Measurements from ENCODE around the gene ZFR. TPM values are rescaled to one million over a fixed set of nuclear protein-coding genes. Genes with fewer than 3 reads are reported as not detected.
A peak's percentile ranks its signal among the peaks of the same experiment; 100 is the strongest.

The ZFR gene
- total RNA-seq, 2 donors from 2014 or later: 65.7 to 66.0 TPM

GRCh38 chr5:32330126-32330971 lies 114.2 kb downstream of the ZFR start:
- H3K36me3 ChIP-seq: no peaks in the 10 kb centered on the region
- no peaks in the 10 kb centered on the region for H3K27me3 ChIP-seq
- H3K4me3 ChIP-seq: no peak overlapping the region
- H3K4me1 ChIP-seq: peaks cover 0 to 6% of the 10 kb centered on the region in 2 donors
- no peak overlapping the region for H3K27ac ChIP-seq
- TF ChIP-seq CTCF (IDR thresholded peaks at IDR 0.05): no peak
- DNase-seq (ENCODE audit: low spot score): no peak
- no peaks in the 10 kb centered on the region for H3K9me3 ChIP-seq

- Histone ChIP-seq H3K9me3 (no peaks in the 10 kb centered on the region), H3K36me3 (no peaks in the 10 kb centered on the region), H3K27ac (no peak overlapping the region), H3K4me1 (peaks cover 0 to 6% of the 10 kb centered on the region in 2 donors), H3K27me3 (no peaks in the 10 kb centered on the region), H3K4me3 (no peak overlapping the region)
- DNase-seq (ENCODE audit: low spot score): peak; percentile 81
- peak; percentile 52 to 80 for TF ChIP-seq CTCF (IDR thresholded peaks at IDR 0.05)
Measured at GRCh38 chr5:32329395-32329834, 115.1 kb downstream of the ZFR start.

- no peaks in the 10 kb centered on the region for H3K9me3 ChIP-seq
Measured at GRCh38 chr5:32326216-32326772, 118.2 kb downstream of the ZFR start.

GRCh38 chr5:32325616-32326015 lies 118.9 kb downstream of the ZFR start:
- no peak overlapping the region for H3K27ac ChIP-seq
- no peaks in the 10 kb centered on the region for H3K27me3 ChIP-seq
- DNase-seq (ENCODE audit: low spot score): no peak
- H3K4me1 ChIP-seq: peaks cover 0 to 6% of the 10 kb centered on the region in 2 donors
- H3K4me3 ChIP-seq: no peak overlapping the region
- no peaks in the 10 kb centered on the region for H3K9me3 ChIP-seq
- no peaks in the 10 kb centered on the region for H3K36me3 ChIP-seq
- TF ChIP-seq CTCF (IDR thresholded peaks at IDR 0.05): no peak

More at GRCh38 chr5:32326216-32326772, 118.2 kb downstream of the ZFR start:
- Histone ChIP-seq H3K27me3 (no peaks in the 10 kb centered on the region), H3K27ac (no peak overlapping the region), H3K4me3 (no peak overlapping the region), H3K36me3 (no peaks in the 10 kb centered on the region), H3K4me1 (peaks cover 0 to 6% of the 10 kb centered on the region in 2 donors)
- no peak for DNase-seq (ENCODE audit: low spot score)
- no peak for TF ChIP-seq CTCF (IDR thresholded peaks at IDR 0.05)

- H3K9me3 ChIP-seq: no peaks in the 10 kb centered on the region
- no peak for TF ChIP-seq CTCF (IDR thresholded peaks at IDR 0.05)
- no peak overlapping the region for H3K27ac ChIP-seq
- peaks cover 0 to 6% of the 10 kb centered on the region in 2 donors for H3K4me1 ChIP-seq
- no peak overlapping the region for H3K4me3 ChIP-seq
- no peaks in the 10 kb centered on the region for H3K36me3 ChIP-seq
- no peaks in the 10 kb centered on the region for H3K27me3 ChIP-seq
- no peak for DNase-seq (ENCODE audit: low spot score)
Measured at GRCh38 chr5:32325062-32325461, 119.5 kb downstream of the ZFR start.
